ENCODE measurements around the gene TAS2R5.
"Not testable (repeated sequence)": the region's sequence is repeated elsewhere in the genome, so short reads cannot be mapped to it uniquely, and the experiment has no call there.

DNA sequence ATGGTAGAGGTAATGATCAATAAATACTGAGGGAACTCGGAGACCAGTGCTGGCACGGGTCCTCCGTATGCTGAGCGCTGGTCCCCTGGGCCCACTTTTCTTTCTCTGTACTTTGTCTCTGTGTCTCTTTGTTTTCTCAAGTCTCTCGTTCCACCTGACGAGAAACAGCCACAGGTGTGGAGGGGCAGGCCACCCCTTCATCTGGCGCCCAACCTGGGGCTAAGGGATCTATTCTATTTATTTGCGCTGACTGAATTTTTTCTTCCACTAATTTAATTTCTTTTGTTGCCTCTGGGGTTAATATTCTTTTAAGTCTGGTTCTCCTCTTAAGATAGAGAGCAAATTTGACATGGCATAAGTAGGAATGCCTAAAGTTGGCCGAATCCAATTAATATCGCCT lies 38.1 kb upstream of the TAS2R5 start:
- TF ChIP-seq POLR2AphosphoS5, POLR2A, TAF1 (IDR thresholded peaks at IDR 0.05; ENCODE audit: low read depth, low read length): not testable (repeated sequence)
